ENCODE data around the gene HELQ.

GRCh38 chr4:83388313-83388676 is 67.3 kb downstream of the HELQ start:
- TF ChIP-seq, protein P1, sequence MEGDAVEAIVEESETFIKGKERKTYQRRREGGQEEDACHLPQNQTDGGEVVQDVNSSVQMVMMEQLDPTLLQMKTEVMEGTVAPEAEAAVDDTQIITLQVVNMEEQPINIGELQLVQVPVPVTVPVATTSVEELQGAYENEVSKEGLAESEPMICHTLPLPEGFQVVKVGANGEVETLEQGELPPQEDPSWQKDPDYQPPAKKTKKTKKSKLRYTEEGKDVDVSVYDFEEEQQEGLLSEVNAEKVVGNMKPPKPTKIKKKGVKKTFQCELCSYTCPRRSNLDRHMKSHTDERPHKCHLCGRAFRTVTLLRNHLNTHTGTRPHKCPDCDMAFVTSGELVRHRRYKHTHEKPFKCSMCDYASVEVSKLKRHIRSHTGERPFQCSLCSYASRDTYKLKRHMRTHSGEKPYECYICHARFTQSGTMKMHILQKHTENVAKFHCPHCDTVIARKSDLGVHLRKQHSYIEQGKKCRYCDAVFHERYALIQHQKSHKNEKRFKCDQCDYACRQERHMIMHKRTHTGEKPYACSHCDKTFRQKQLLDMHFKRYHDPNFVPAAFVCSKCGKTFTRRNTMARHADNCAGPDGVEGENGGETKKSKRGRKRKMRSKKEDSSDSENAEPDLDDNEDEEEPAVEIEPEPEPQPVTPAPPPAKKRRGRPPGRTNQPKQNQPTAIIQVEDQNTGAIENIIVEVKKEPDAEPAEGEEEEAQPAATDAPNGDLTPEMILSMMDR (IDR thresholded peaks at IDR 0.05 in 2 of 3, conservative IDR thresholded peaks at IDR 0.05 in 1 of 3; ENCODE audit: insufficient read depth in 2 of 3, low read depth in 1 of 3, low read length in 3 of 3), result peak in 1 of 3 experiments; percentile 27; a peak in 1 of 6 replicates
- no peak for TF ChIP-seq KLF1 (tag; IDR thresholded peaks at IDR 0.05)
- no peak for TF ChIP-seq ATF3 (IDR thresholded peaks at IDR 0.05)
- no peak for TF ChIP-seq ATF3 (CRISPR knock-in tag; conservative IDR thresholded peaks at IDR 0.05)
- no peak for TF ChIP-seq SP1 (CRISPR knock-in tag; IDR thresholded peaks at IDR 0.05)
- no peak for TF ChIP-seq ZFP36 (IDR thresholded peaks at IDR 0.05; ENCODE audit: low read depth, low read length, partially characterized antibody)
- TF ChIP-seq EZH2 (IDR thresholded peaks at IDR 0.05; ENCODE audit: borderline replicate concordance, low read depth, low read length), result no peak
- TF ChIP-seq JUND (IDR thresholded peaks at IDR 0.05; ENCODE audit: borderline replicate concordance, low read depth, low read length), result no peak
- no peak for TF ChIP-seq JUND (tag; IDR thresholded peaks at IDR 0.05; ENCODE audit: borderline replicate concordance, low read depth, low read length)
- TF ChIP-seq MAZ (CRISPR knock-in tag; conservative IDR thresholded peaks at IDR 0.05 in 1 of 2, IDR thresholded peaks at IDR 0.05 in 1 of 2), result no peak
- no peak for TF ChIP-seq TRIM24 (IDR thresholded peaks at IDR 0.05)
- no peak for TF ChIP-seq YBX1 (IDR thresholded peaks at IDR 0.05)
- no peak for TF ChIP-seq BRF2 (IDR thresholded peaks at IDR 0.05; ENCODE audit: borderline replicate concordance, insufficient read depth, insufficient read length)
- TF ChIP-seq BCLAF1 (IDR thresholded peaks at IDR 0.05; ENCODE audit: borderline replicate concordance in 1 of 2, control insufficient read depth in 1 of 2, low read depth in 2 of 2, low read length in 1 of 2), result no peak
- TF ChIP-seq CHD1 (IDR thresholded peaks at IDR 0.05; ENCODE audit: low read length), result no peak

Measured in K562 (cell line).